ENCODE results near the gene HNF1A.

HNF1A gene

DNA sequence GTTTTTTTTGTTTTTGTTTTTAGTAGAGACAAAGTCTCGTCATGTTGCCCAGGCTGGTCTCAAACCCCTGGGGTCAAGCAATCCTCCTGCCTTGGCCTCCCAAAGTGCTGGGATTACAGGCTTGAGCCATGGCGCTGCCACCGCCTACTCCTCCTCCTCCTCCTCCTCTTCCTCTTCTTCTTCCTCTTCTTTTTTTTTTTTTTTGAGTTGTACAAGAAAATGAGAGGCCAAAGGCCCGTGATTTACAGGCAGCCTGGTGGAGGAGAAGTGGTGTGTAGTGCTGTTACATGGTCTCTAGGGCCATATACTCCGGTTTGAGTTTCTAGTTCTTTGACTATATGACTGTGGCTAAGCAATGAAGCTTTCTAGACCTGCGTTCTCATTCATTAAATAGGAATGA, 44.6 kb upstream of the HNF1A start:
- POLR2A ChIA-PET = no interaction called here
- CTCF ChIA-PET = interaction anchor here (0.6 kb wide), 1 partner anchor 39 kb away, joined by 3 read pairs; no protein-coding TSS in a partner anchor
- TF ChIP-seq FOXA1 (IDR thresholded peaks at IDR 0.05) (no peak), ARNT (IDR thresholded peaks at IDR 0.05) (no peak), SUZ12 (IDR thresholded peaks at IDR 0.05) (no peak), FOXM1 (IDR thresholded peaks at IDR 0.05; ENCODE audit: borderline replicate concordance) (no peak), L3MBTL2 (conservative IDR thresholded peaks at IDR 0.05) (no peak), FOXK2 (IDR thresholded peaks at IDR 0.05) (no peak), LEF1 (IDR thresholded peaks at IDR 0.05; ENCODE audit: borderline replicate concordance) (no peak), HDGF (IDR thresholded peaks at IDR 0.05; ENCODE audit: borderline replicate concordance) (no peak), SP1 (IDR thresholded peaks at IDR 0.05) (no peak), CTBP1 (IDR thresholded peaks at IDR 0.05; ENCODE audit: borderline replicate concordance) (no peak), NFRKB (IDR thresholded peaks at IDR 0.05) (no peak), TARDBP (IDR thresholded peaks at IDR 0.05) (no peak), BHLHE40 (IDR thresholded peaks at IDR 0.05; ENCODE audit: borderline replicate concordance) (no peak), ELF4 (IDR thresholded peaks at IDR 0.05) (no peak), ZNF384 (IDR thresholded peaks at IDR 0.05) (no peak)
- TF ChIP-seq, protein P1, sequence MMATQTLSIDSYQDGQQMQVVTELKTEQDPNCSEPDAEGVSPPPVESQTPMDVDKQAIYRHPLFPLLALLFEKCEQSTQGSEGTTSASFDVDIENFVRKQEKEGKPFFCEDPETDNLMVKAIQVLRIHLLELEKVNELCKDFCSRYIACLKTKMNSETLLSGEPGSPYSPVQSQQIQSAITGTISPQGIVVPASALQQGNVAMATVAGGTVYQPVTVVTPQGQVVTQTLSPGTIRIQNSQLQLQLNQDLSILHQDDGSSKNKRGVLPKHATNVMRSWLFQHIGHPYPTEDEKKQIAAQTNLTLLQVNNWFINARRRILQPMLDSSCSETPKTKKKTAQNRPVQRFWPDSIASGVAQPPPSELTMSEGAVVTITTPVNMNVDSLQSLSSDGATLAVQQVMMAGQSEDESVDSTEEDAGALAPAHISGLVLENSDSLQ (IDR thresholded peaks at IDR 0.05) = no peak
- DNase-seq (ENCODE audit: extremely low spot score) = no peak

DNA sequence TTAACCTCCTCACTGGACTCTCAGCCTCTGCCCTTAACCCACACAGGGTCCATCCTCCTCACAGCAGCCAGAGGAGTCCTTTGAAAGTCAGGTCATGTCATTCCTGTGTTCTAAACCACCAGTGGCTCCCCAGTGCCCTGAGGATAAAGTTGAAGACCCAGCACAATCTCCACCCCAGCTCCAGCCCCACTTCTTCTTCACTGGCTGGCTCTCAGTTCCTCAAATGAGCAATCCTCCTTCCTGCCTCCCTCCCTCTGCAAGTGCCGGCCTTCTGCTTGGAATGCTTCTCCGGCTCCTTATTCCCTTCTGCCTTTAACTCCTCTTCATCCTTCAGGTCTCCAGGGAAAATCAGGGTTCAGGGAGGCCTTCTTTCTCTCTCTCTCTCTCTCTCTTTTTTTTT, 42.1 kb upstream of the HNF1A start:
- POLR2A ChIA-PET = no interaction called here
- no peak for DNase-seq (ENCODE audit: extremely low spot score)
- CTCF ChIA-PET = no interaction called here
- TF ChIP-seq SUZ12 (IDR thresholded peaks at IDR 0.05) (no peak), CTBP1 (IDR thresholded peaks at IDR 0.05; ENCODE audit: borderline replicate concordance) (no peak), ARNT (IDR thresholded peaks at IDR 0.05) (no peak), LEF1 (IDR thresholded peaks at IDR 0.05; ENCODE audit: borderline replicate concordance) (no peak), SP1 (IDR thresholded peaks at IDR 0.05) (no peak), NFRKB (IDR thresholded peaks at IDR 0.05) (no peak), BHLHE40 (IDR thresholded peaks at IDR 0.05; ENCODE audit: borderline replicate concordance) (no peak), FOXM1 (IDR thresholded peaks at IDR 0.05; ENCODE audit: borderline replicate concordance) (no peak), ZNF384 (IDR thresholded peaks at IDR 0.05) (no peak)

DNA sequence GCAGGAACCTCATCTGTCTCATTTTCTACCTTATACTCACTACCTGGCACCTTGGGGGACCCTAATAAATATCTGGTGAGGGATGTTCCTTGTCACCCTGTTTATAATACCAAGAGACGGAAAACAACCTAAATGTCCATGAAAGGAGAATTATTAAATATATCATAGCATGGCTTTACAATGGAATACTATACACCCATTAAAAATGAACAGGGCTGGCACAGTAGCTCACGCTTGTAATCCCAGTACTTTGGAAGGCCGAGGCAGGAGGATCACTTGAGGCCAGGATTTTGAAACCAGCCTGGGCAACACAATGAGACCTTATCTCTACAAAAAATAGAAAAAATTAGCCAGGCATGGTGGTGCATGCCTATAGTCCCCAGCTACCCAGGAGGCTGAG, 39.8 kb upstream of the HNF1A start:
- CTCF ChIA-PET = no interaction called here
- POLR2A ChIA-PET = no interaction called here
- DNase-seq (ENCODE audit: extremely low spot score) = no peak
- TF ChIP-seq CTBP1 (IDR thresholded peaks at IDR 0.05; ENCODE audit: borderline replicate concordance) = no peak

DNA sequence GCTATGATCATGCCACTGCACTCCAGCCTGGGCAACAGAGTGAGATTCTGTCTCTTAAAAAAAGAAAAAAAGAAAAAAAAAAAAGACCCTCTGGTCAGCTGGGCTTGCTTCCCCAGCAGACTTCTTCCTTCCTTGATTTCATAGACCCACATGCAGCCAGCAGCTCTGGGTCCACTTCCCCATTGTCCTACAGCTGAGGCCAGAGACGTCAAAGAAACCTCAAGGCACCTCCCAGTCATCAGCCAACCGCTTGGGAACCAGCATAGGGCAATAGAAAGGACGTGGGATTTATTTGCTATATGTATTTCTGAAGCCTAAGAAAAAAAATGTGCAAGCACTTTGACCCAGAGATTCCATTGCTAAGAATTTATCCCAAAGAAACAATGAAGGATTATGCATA, 38.8 kb upstream of the HNF1A start:
- no peak for DNase-seq (ENCODE audit: extremely low spot score)
- no peak for TF ChIP-seq ARNT (IDR thresholded peaks at IDR 0.05)
- TF ChIP-seq FOXM1 (IDR thresholded peaks at IDR 0.05; ENCODE audit: borderline replicate concordance) = no peak
- ChIA-PET POLR2A (interaction anchor here (0.6 kb wide), 1 partner anchor 52 kb away, joined by 3 read pairs; no protein-coding TSS in a partner anchor), CTCF (interaction anchor here (0.6 to 1.2 kb wide), 3 partner anchors 32 to 698 kb away, joined by 3 to 5 read pairs (median 3); no protein-coding TSS in a partner anchor)

DNA sequence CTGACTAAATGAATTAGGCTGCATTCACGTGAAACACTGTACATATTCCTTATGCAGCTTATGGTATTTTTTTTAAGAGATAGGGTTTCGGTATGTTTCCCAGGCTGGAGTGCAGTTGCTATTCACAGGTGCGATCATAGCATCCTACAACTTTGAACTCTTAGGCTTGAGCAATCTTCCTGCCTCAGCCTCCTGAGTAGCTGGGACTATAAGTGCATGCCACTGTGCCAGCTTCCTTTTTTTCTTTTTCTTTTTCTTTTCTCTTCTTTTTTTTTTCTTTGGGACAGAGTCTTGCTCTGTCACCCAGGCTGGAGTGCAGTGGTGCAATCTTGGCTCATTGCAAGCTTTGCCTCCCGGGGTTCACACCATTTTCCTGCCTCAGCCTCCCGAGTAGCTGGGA, 38.3 kb upstream of the HNF1A start:
- CTCF ChIA-PET = interaction anchor here (0.6 to 1.2 kb wide), 3 partner anchors 32 to 698 kb away, joined by 3 to 5 read pairs (median 3); no protein-coding TSS in a partner anchor
- TF ChIP-seq LEF1 (IDR thresholded peaks at IDR 0.05; ENCODE audit: borderline replicate concordance) (no peak), TARDBP (IDR thresholded peaks at IDR 0.05) (no peak), CTBP1 (IDR thresholded peaks at IDR 0.05; ENCODE audit: borderline replicate concordance) (no peak), ZNF384 (IDR thresholded peaks at IDR 0.05) (no peak), ELF4 (IDR thresholded peaks at IDR 0.05) (no peak), BHLHE40 (IDR thresholded peaks at IDR 0.05; ENCODE audit: borderline replicate concordance) (no peak), FOXM1 (IDR thresholded peaks at IDR 0.05; ENCODE audit: borderline replicate concordance) (no peak), FOXK2 (IDR thresholded peaks at IDR 0.05) (no peak), FOXA1 (IDR thresholded peaks at IDR 0.05) (no peak), HDGF (IDR thresholded peaks at IDR 0.05; ENCODE audit: borderline replicate concordance) (no peak), SUZ12 (IDR thresholded peaks at IDR 0.05) (no peak)
- POLR2A ChIA-PET = no interaction called here
- no peak for DNase-seq (ENCODE audit: extremely low spot score)

DNA sequence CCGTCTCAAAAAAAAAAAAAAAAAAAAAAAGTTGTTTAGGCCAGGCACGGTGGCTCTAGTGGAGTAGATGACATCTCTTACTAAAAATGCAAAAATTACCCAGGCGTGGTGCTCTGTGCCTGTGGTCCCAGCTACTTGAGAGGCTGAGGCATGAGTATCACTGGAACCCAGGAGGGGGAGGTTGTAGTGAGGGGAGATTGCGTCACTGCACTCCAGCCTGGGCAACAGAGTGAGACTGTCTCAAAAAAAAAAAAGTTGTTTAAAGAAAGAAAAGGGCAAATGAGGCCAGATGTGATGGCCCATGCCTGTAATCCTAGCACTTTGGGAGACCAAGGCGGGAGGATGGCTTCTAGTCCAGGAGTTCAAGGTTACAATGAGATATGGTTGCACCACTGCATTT, 37.5 kb upstream of the HNF1A start:
- POLR2A ChIA-PET = no interaction called here
- TF ChIP-seq ZNF384 (IDR thresholded peaks at IDR 0.05) (peak; percentile 49; the same call in 1 of the 2 replicates), CTBP1 (IDR thresholded peaks at IDR 0.05; ENCODE audit: borderline replicate concordance) (no peak)
- no peak for DNase-seq (ENCODE audit: extremely low spot score)
- CTCF ChIA-PET = interaction anchor here (1.2 kb wide), 1 partner anchor 31 kb away, joined by 5 read pairs; no protein-coding TSS in a partner anchor

DNA sequence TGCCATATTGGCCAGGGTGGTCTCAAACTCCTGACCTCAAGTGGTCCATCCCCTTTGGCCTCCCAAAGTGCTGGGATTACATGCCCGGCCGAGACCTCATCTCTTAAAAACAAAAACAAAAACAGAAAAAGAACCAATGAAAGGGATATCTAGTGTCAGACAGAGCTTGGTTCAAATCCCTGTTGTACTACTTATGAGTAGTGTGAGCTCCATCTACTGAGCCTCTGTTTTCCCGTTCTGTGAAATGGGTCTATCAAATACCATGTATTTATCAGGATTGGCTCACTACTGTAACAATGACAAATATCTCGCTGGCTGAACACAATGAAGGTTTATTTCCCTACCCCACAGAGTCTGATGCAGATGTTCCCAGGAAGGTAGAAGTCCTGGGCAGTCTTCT, 36.9 kb upstream of the HNF1A start:
- CTCF ChIA-PET = no interaction called here
- POLR2A ChIA-PET = no interaction called here
- DNase-seq (ENCODE audit: extremely low spot score) = no peak
- no peak for TF ChIP-seq CTBP1 (IDR thresholded peaks at IDR 0.05; ENCODE audit: borderline replicate concordance)
- TF ChIP-seq ARNT (IDR thresholded peaks at IDR 0.05) = no peak

DNA sequence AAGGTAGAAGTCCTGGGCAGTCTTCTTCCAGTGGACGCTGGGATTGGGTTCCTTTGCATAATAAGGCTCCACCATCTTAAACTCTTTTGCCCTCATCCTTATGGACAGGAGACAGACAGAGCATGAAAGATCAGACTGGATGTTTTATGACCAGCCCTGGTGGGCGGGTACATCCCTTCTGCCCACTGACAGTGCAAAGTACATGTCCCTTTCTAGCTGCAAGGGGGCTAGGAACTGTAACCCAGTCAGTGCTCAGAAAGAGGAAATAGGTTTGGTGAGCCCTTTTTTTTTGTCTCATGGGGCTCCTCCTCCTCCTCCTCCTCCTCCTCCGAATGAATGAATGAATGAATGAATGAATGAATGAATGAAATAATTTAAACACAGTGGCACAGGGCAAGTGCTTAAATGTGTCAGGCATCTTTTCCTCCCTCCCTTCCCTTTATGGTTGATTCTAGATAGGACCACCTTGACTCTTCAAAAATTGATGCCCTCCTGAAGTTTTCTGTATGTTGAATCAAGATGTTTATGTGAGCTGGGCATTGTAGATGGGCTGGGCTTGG, 36.4 kb upstream of the HNF1A start:
- no peak for TF ChIP-seq SP1 (IDR thresholded peaks at IDR 0.05)
- no peak for TF ChIP-seq L3MBTL2 (conservative IDR thresholded peaks at IDR 0.05)
- no peak for TF ChIP-seq ARNT (IDR thresholded peaks at IDR 0.05)
- TF ChIP-seq ELF4 (IDR thresholded peaks at IDR 0.05) = no peak
- TF ChIP-seq, protein P1 (IDR thresholded peaks at IDR 0.05) = no peak
- no peak for TF ChIP-seq FOXK2 (IDR thresholded peaks at IDR 0.05)
- DNase-seq (ENCODE audit: extremely low spot score) = no peak
- ChIA-PET CTCF (no interaction called here), POLR2A (no interaction called here)

Measured in HEK293T (cell line).